ENCODE data around the gene ATP1B3. TPM values are rescaled to one million over a fixed set of nuclear protein-coding genes. Genes with fewer than 3 reads are reported as not detected.

The ATP1B3 gene
- total RNA-seq, 1 experiment from 2014 or later, result 167 TPM

GRCh38 chr3:141928631-141929270 lies 52.3 kb downstream of the ATP1B3 start:
- H3K4me3 ChIP-seq (ENCODE audit: low read depth, low read length, poor library complexity, severe bottlenecking), result no peak overlapping the region
- BruUV-seq (replicated peaks), result no TSS peak
- H3K4me1 ChIP-seq (ENCODE audit: insufficient read depth, low read length, poor library complexity, severe bottlenecking), result no peaks in the 10 kb centered on the region
- POLR2A ChIA-PET (ENCODE audit: low non-redundant PET), result no interaction called here
- no peaks in the 10 kb centered on the region for H3K36me3 ChIP-seq (ENCODE audit: insufficient read depth, low read length, poor library complexity, severe bottlenecking)
- H3K27me3 ChIP-seq (replicated peaks; ENCODE audit: insufficient read depth, low read depth, low read length, poor library complexity), result no peaks in the 10 kb centered on the region
- CTCF ChIA-PET, result no interaction called here
- H3K27ac ChIP-seq (ENCODE audit: low read depth, low read length, poor library complexity, severe bottlenecking), result no peak overlapping the region
- no peaks in the 10 kb centered on the region for H3K9me3 ChIP-seq (ENCODE audit: low read depth, low read length, poor library complexity, severe bottlenecking)
- TF ChIP-seq, protein P1, sequence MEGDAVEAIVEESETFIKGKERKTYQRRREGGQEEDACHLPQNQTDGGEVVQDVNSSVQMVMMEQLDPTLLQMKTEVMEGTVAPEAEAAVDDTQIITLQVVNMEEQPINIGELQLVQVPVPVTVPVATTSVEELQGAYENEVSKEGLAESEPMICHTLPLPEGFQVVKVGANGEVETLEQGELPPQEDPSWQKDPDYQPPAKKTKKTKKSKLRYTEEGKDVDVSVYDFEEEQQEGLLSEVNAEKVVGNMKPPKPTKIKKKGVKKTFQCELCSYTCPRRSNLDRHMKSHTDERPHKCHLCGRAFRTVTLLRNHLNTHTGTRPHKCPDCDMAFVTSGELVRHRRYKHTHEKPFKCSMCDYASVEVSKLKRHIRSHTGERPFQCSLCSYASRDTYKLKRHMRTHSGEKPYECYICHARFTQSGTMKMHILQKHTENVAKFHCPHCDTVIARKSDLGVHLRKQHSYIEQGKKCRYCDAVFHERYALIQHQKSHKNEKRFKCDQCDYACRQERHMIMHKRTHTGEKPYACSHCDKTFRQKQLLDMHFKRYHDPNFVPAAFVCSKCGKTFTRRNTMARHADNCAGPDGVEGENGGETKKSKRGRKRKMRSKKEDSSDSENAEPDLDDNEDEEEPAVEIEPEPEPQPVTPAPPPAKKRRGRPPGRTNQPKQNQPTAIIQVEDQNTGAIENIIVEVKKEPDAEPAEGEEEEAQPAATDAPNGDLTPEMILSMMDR (conservative IDR thresholded peaks at IDR 0.05; ENCODE audit: low read depth, low read length), result no peak
- no peak for TF ChIP-seq EZH2 (IDR thresholded peaks at IDR 0.05; ENCODE audit: borderline replicate concordance, low read depth, low read length, poor library complexity, severe bottlenecking)
- intact Hi-C loops (cut with micrococcal nuclease; ENCODE audit: unreplicated experiment), result no loop called here
- no peak for DNase-seq (ENCODE audit: low spot score)

DNA sequence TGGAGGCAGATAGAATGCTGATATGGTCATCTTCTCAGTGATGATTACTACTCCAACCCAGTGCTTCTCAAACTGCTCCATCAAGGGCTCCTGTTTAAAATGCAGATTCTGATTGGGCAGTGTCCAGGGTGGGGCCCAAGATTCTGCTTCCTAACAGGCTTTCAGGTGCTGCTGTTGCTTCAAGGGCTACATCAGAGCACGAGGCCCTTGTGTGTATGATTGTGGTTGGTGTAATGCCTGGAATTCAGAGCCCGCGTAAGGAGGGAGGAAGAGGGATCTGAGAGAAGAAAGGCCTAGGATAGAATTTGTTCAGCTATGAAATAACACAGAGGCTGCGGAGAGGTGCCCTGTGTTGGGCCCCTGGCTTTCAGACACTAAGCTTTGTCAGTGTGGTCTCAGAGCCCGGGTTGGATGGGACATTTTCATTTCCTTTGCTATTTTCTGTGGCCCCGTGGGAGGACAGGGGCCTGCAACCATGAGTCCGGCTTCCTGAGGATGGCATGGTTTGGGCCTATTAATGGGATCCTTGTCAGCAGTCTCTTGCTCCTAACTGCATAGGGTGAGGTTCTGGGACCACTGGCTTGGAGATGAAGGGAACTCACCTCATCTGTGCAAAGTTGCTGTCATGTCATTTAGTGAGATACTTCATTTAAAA lies 53.0 kb downstream of the ATP1B3 start:
- POLR2A ChIA-PET (ENCODE audit: low non-redundant PET), result no interaction called here
- DNase-seq (ENCODE audit: low spot score), result no peak
- Histone ChIP-seq H3K27ac (ENCODE audit: low read depth, low read length, poor library complexity, severe bottlenecking) (no peak overlapping the region), H3K36me3 (ENCODE audit: insufficient read depth, low read length, poor library complexity, severe bottlenecking) (no peaks in the 10 kb centered on the region), H3K27me3 (replicated peaks; ENCODE audit: insufficient read depth, low read depth, low read length, poor library complexity) (no peaks in the 10 kb centered on the region), H3K4me1 (ENCODE audit: insufficient read depth, low read length, poor library complexity, severe bottlenecking) (no peaks in the 10 kb centered on the region), H3K4me3 (ENCODE audit: low read depth, low read length, poor library complexity, severe bottlenecking) (no peak overlapping the region), H3K9me3 (ENCODE audit: low read depth, low read length, poor library complexity, severe bottlenecking) (no peaks in the 10 kb centered on the region)
- intact Hi-C loops (cut with micrococcal nuclease; ENCODE audit: unreplicated experiment), result no loop called here
- TF ChIP-seq, protein P1 (conservative IDR thresholded peaks at IDR 0.05; ENCODE audit: low read depth, low read length), result no peak
- TF ChIP-seq EZH2 (IDR thresholded peaks at IDR 0.05; ENCODE audit: borderline replicate concordance, low read depth, low read length, poor library complexity, severe bottlenecking), result no peak
- no TSS peak for BruUV-seq (replicated peaks)
- CTCF ChIA-PET, result no interaction called here

DNA sequence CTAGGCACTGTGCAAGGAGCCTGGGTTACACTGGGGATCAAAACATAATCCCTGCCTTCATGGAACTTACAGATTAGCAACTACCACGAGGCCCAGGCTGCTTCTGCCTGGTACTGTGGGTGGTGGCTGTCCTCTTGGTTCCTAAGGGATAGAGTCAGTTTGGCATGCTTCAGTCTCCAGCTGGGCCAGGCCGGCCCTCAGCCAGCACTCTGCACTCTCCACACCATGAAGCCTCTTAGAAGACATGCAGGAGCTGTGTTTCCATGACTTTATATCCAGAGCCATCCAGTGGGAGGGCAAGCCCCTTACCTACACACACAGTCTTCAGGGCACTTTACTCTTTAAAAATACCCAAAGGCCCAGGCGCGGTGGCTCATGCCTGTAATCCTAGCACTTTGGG lies 54.4 kb downstream of the ATP1B3 start:
- intact Hi-C loops (cut with micrococcal nuclease; ENCODE audit: unreplicated experiment), result no loop called here
- Histone ChIP-seq H3K27me3 (replicated peaks; ENCODE audit: insufficient read depth, low read depth, low read length, poor library complexity) (no peaks in the 10 kb centered on the region), H3K4me3 (ENCODE audit: low read depth, low read length, poor library complexity, severe bottlenecking) (no peak overlapping the region), H3K9me3 (ENCODE audit: low read depth, low read length, poor library complexity, severe bottlenecking) (no peaks in the 10 kb centered on the region), H3K27ac (ENCODE audit: low read depth, low read length, poor library complexity, severe bottlenecking) (no peak overlapping the region), H3K36me3 (ENCODE audit: insufficient read depth, low read length, poor library complexity, severe bottlenecking) (no peaks in the 10 kb centered on the region), H3K4me1 (ENCODE audit: insufficient read depth, low read length, poor library complexity, severe bottlenecking) (no peaks in the 10 kb centered on the region)
- no TSS peak for BruUV-seq (replicated peaks)
- ChIA-PET CTCF (no interaction called here), POLR2A (ENCODE audit: low non-redundant PET) (no interaction called here)
- DNase-seq (ENCODE audit: low spot score), result no peak
- TF ChIP-seq EZH2 (IDR thresholded peaks at IDR 0.05; ENCODE audit: borderline replicate concordance, low read depth, low read length, poor library complexity, severe bottlenecking), result no peak
- TF ChIP-seq, protein P1 (conservative IDR thresholded peaks at IDR 0.05; ENCODE audit: low read depth, low read length), result no peak
